Measurements from ENCODE around the gene HPGD. TPM values are rescaled to one million over a fixed set of nuclear protein-coding genes. Genes with fewer than 3 reads are reported as not detected.

HPGD gene
- total RNA-seq, 1 experiment from 2014 or later: 0.66 TPM

DNA sequence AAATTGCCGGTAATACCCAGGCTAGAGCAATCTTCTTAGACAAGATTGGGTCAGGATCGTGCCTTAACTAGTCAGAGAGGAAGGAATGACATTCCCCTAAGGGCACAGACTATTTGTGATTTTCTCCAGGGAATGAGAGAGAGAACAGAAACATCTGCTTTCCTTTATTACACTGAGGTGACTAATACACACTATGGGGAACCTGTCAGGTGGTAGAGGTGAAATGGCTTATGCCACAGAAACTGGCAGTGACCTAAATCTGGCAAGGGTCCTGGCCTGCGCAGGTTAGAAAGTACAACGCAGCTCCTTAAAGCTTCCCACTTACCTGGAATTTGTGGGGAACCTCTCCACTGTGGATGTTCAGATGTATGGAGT is 16.6 kb upstream of the HPGD start (continued):
- no peak for TF ChIP-seq TCF7L2 (IDR thresholded peaks at IDR 0.05; ENCODE audit: borderline replicate concordance, extremely low read depth, insufficient read depth, insufficient read length)
- TF ChIP-seq, protein P1, sequence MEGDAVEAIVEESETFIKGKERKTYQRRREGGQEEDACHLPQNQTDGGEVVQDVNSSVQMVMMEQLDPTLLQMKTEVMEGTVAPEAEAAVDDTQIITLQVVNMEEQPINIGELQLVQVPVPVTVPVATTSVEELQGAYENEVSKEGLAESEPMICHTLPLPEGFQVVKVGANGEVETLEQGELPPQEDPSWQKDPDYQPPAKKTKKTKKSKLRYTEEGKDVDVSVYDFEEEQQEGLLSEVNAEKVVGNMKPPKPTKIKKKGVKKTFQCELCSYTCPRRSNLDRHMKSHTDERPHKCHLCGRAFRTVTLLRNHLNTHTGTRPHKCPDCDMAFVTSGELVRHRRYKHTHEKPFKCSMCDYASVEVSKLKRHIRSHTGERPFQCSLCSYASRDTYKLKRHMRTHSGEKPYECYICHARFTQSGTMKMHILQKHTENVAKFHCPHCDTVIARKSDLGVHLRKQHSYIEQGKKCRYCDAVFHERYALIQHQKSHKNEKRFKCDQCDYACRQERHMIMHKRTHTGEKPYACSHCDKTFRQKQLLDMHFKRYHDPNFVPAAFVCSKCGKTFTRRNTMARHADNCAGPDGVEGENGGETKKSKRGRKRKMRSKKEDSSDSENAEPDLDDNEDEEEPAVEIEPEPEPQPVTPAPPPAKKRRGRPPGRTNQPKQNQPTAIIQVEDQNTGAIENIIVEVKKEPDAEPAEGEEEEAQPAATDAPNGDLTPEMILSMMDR (IDR thresholded peaks at IDR 0.05 in 2 of 3, conservative IDR thresholded peaks at IDR 0.05 in 1 of 3; ENCODE audit: borderline replicate concordance in 1 of 3, insufficient read depth in 1 of 3, low read depth in 2 of 3, low read length in 2 of 3): no peak
- no peak for TF ChIP-seq ZNF274 (IDR thresholded peaks at IDR 0.05; ENCODE audit: low read depth, low read length)

DNA sequence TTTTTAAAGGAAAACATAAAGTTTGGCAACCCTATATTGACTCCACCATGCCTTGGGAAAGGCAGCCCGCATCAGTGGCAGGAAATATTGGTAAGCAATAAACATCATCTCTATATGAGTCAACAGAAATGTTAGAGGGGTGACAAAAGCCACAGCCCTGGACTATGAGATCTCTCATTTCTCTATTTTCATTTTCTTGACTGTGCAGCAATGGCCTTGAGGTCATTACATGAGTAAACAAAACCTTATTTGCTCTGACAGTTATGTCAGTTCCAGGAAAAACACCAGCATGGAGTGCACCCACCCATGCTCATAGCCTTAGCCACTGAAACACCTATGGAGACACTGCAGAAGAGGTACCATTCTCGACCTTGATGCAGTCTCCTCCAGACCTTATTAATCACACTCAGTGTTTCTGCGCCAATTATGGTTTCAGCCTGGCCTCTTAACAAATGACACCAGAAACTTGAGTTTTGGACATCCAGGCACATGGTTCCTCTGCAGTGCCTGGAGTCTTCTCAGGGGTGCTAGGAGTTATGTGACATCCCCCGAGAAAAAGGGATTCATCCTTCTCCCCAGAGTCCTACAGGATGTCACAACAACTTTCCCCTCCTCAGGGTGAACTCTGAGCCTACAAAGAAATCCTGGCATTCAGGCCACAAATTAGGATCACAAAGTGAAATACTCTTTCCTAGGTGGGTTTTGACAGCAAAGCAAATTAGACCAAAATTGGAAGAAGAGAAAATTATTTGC is 16.0 kb upstream of the HPGD start:
- ChIA-PET POLR2A (no interaction called here), RAD21 (ENCODE audit: low non-redundant PET in 1 of 2, low total read pairs in 2 of 2, uncharacterized antibody in 2 of 2, unreplicated experiment in 2 of 2) (no interaction called here), CTCF (no interaction called here)
- Histone ChIP-seq H3K27me3 (ENCODE audit: insufficient read depth, low read length) (no peaks in the 10 kb centered on the region), H3K9me3 (ENCODE audit: control insufficient read depth in 1 of 2, insufficient read depth in 1 of 2, low read depth in 1 of 2, low read length in 2 of 2) (no peaks in the 10 kb centered on the region), H3K9me2 (ENCODE audit: insufficient read depth) (no peaks in the 10 kb centered on the region), H3K36me3 (ENCODE audit: control insufficient read depth in 1 of 2, insufficient read depth in 2 of 2, low read length in 2 of 2) (no peaks in the 10 kb centered on the region), H3K27ac (ENCODE audit: low read depth, low read length) (no peak overlapping the region), H3K4me2 (ENCODE audit: low read length) (no peak overlapping the region), H2AFZ (ENCODE audit: low read depth, low read length, poor library complexity, severe bottlenecking) (no peak overlapping the region), H3K4me3 (replicated peaks in 1 of 2; ENCODE audit: low read depth in 1 of 2, low read length in 2 of 2) (no peak overlapping the region), H3K4me1 (ENCODE audit: control insufficient read depth in 1 of 2, insufficient read depth in 2 of 2, low read length in 2 of 2) (no peaks in the 10 kb centered on the region), H3K79me2 (ENCODE audit: insufficient read depth, low read length) (no peaks in the 10 kb centered on the region), H3K9ac (ENCODE audit: low read length) (no peak overlapping the region), H4K20me1 (ENCODE audit: insufficient read depth) (no peaks in the 10 kb centered on the region; the same call in 1 of the 2 replicates)
- DNase-seq (ENCODE audit: low read depth, low spot score): no peak
- no TSS peak for BruUV-seq (replicated peaks)
- ATAC-seq: no peak
- intact Hi-C loops (cut with micrococcal nuclease): no loop called here
- TF ChIP-seq CBX3 (IDR thresholded peaks at IDR 0.05; ENCODE audit: low read depth) (no peak), EGR1 (IDR thresholded peaks at IDR 0.05; ENCODE audit: low read depth) (no peak), SP1 (IDR thresholded peaks at IDR 0.05; ENCODE audit: low read depth) (no peak), ATF3 (IDR thresholded peaks at IDR 0.05) (no peak), YY1 (IDR thresholded peaks at IDR 0.05; ENCODE audit: extremely low read depth, insufficient replicate concordance, low read depth, low read length) (no peak), RAD21 (IDR thresholded peaks at IDR 0.05; ENCODE audit: low read depth) (no peak)

All from HCT116 (cell line).